Erythroblast (primary cell): ENCODE data around the gene GNG2.
"Not testable (repeated sequence)": the region's sequence is repeated elsewhere in the genome, so short reads cannot be mapped to it uniquely, and the experiment has no call there.

ENCODE experiments used
- DNase-seq, 2 experiments: peaks; one replicate each; lab custom pipeline; 2025; lab: John Stamatoyannopoulos, UW
- GATA1 ChIP-seq: IDR thresholded peaks from 2 replicates; pipeline ENCODE4 v1.6.1; 2011; ENCODE audit warnings: low read depth, mild to moderate bottlenecking, control low read depth, low read length, moderate library complexity
- POLR2A ChIP-seq: IDR thresholded peaks from 2 replicates; pipeline ENCODE4 v1.6.1; 2011; ENCODE audit warnings: mild to moderate bottlenecking, low read length

Gene GNG2

GRCh38 chr14:51884086-51884927, 23.9 kb downstream of the GNG2 start:
- TF ChIP-seq POLR2A (no peak), GATA1 (no peak)
- no peak for DNase-seq

- TF ChIP-seq POLR2A = no peak
- TF ChIP-seq GATA1 = no peak
- no peak for DNase-seq
Observed at GRCh38 chr14:51889851-51890250, 29.4 kb downstream of the GNG2 start.

GRCh38 chr14:51894250-51894649, 33.8 kb downstream of the GNG2 start:
- no peak for TF ChIP-seq POLR2A
- no peak for TF ChIP-seq GATA1
- no peak for DNase-seq

- TF ChIP-seq POLR2A = no peak
- TF ChIP-seq GATA1 = no peak
- DNase-seq = no peak
Observed at GRCh38 chr14:51895375-51895774, 35.0 kb downstream of the GNG2 start.

- TF ChIP-seq GATA1 = no peak
- TF ChIP-seq POLR2A = no peak
- DNase-seq = no peak
Observed at GRCh38 chr14:51897791-51898355, 37.5 kb downstream of the GNG2 start.

GRCh38 chr14:51901475-51902024, 41.1 kb downstream of the GNG2 start:
- TF ChIP-seq POLR2A = no peak
- no peak for TF ChIP-seq GATA1
- no peak for DNase-seq

GRCh38 chr14:51905656-51906121, 45.3 kb downstream of the GNG2 start:
- not testable (repeated sequence) for DNase-seq

GRCh38 chr14:51908086-51908485, 47.7 kb downstream of the GNG2 start:
- TF ChIP-seq POLR2A (no peak), GATA1 (no peak)
- DNase-seq = no peak

GRCh38 chr14:51912112-51912786, 51.8 kb downstream of the GNG2 start:
- no peak for DNase-seq
- no peak for TF ChIP-seq GATA1
- TF ChIP-seq POLR2A = no peak

GRCh38 chr14:51914310-51914709, 53.9 kb downstream of the GNG2 start:
- DNase-seq = no peak
- no peak for TF ChIP-seq GATA1
- TF ChIP-seq POLR2A = no peak

- no peak for DNase-seq
- TF ChIP-seq POLR2A (no peak), GATA1 (no peak)
Observed at GRCh38 chr14:51917193-51917592, 56.8 kb downstream of the GNG2 start.

GRCh38 chr14:51921026-51921425, 60.6 kb downstream of the GNG2 start:
- peak; percentile 7 to 34 for DNase-seq
- no peak for TF ChIP-seq GATA1
- no peak for TF ChIP-seq POLR2A

GRCh38 chr14:51922624-51923023, 62.2 kb downstream of the GNG2 start:
- DNase-seq = no peak
- TF ChIP-seq GATA1 = no peak
- TF ChIP-seq POLR2A = no peak

- DNase-seq = no peak
- no peak for TF ChIP-seq GATA1
- TF ChIP-seq POLR2A = no peak
Observed at GRCh38 chr14:51924600-51924999, 64.2 kb downstream of the GNG2 start.
